GM12891 (cell line): ENCODE measurements around the gene PPP1R1C.

Source experiments
- PAX5 ChIP-seq: IDR thresholded peaks from 2 replicates; pipeline ENCODE4 v1.6.1; 2011; ENCODE audit warnings: low read length, moderate library complexity, mild to moderate bottlenecking; ENCODE audit not compliant: insufficient read depth, severe bottlenecking
- POLR2A ChIP-seq: IDR thresholded peaks from 2 replicates; pipeline ENCODE4 v1.6.1; 2011; ENCODE audit warnings: low read depth, low read length, control low read depth
- POLR2AphosphoS5 ChIP-seq: IDR thresholded peaks from 2 replicates; pipeline ENCODE4 v1.6.1; 2011; ENCODE audit warnings: low read depth, low read length, control low read depth
- POU2F2 ChIP-seq: IDR thresholded peaks from 2 replicates; pipeline ENCODE4 v1.6.1; 2011; ENCODE audit warnings: low read depth, mild to moderate bottlenecking, control low read depth, low read length, moderate library complexity
- SPI1 ChIP-seq: IDR thresholded peaks from 2 replicates; pipeline ENCODE4 v1.6.1; 2011; ENCODE audit warnings: low read depth, low read length, control low read depth
- TAF1 ChIP-seq: IDR thresholded peaks from 2 replicates; pipeline ENCODE4 v1.6.1; 2011; ENCODE audit warnings: low read depth, low read length, control low read depth

GRCh38 chr2:182165202-182165601 lies 179.5 kb downstream of the PPP1R1C start:
- TF ChIP-seq TAF1 = no peak
- no peak for TF ChIP-seq POLR2A
- no peak for TF ChIP-seq POLR2AphosphoS5
- no peak for TF ChIP-seq SPI1
- TF ChIP-seq PAX5 = no peak
- TF ChIP-seq POU2F2 = no peak
